Erythroblast (primary cell): Measurements from ENCODE around the gene PBXIP1.
"Not testable (repeated sequence)": the region's sequence is repeated elsewhere in the genome, so short reads cannot be mapped to it uniquely, and the experiment has no call there.

Experiments used
- DNase-seq, 2 experiments: peaks; one replicate each; lab custom pipeline; 2025; lab: John Stamatoyannopoulos, UW
- GATA1 ChIP-seq: IDR thresholded peaks from 2 replicates; pipeline ENCODE4 v1.6.1; 2011; ENCODE audit warnings: low read depth, mild to moderate bottlenecking, control low read depth, low read length, moderate library complexity
- POLR2A ChIP-seq: IDR thresholded peaks from 2 replicates; pipeline ENCODE4 v1.6.1; 2011; ENCODE audit warnings: mild to moderate bottlenecking, low read length

Gene PBXIP1

DNA sequence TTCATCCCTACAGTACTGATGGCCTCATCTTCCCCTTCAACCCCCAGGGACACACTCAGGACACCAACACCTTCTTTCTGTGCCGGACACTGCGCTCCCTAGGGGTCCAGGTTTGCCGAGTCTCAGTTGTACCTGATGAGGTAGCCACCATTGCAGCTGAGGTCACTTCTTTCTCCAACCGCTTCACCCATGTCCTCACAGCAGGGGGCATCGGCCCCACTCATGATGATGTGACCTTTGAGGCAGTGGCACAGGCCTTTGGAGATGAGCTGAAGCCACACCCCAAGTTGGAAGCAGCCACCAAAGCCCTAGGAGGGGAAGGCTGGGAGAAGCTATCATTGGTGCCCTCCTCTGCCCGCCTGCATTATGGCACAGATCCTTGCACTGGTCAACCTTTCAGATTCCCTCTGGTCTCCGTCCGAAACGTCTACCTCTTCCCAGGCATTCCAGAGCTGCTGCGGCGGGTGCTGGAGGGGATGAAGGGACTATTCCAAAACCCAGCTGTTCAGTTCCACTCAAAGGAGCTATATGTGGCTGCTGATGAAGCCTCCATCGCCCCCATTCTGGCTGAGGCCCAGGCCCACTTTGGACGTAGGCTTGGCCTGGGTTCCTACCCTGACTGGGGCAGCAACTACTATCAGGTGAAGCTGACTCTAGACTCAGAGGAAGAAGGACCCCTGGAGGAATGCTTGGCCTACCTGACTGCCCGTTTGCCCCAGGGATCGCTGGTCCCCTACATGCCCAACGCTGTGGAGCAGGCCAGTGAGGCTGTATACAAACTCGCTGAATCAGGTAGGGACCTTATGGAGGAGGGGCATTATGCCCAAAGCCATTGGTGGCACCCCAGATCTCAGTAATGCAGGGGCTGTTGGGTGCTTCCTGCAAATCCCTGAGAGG lies 32.4 kb upstream of the PBXIP1 start:
- peak; percentile 43 to 57 for DNase-seq
- TF ChIP-seq POLR2A (no peak), GATA1 (no peak)

DNA sequence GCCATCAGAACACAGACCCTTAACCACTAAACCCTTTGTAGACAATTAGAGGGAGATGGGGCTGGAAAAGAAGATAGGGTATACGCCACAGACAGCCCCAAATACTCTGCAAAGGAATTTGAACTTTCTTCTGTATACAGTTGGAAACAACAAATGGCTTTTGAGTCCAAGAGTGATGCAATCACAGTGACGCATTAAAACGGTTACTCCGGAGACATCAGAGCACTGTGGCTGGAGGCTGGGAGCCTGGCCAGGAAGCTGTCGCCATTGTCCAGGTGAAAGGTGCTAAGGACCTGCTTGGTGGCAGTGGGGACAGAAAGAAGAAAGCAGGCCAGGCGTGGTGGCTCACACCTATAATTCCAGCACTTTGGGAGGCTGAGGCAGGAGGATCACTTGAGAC lies 31.4 kb upstream of the PBXIP1 start:
- no peak for DNase-seq
- TF ChIP-seq POLR2A (no peak), GATA1 (no peak)

DNA sequence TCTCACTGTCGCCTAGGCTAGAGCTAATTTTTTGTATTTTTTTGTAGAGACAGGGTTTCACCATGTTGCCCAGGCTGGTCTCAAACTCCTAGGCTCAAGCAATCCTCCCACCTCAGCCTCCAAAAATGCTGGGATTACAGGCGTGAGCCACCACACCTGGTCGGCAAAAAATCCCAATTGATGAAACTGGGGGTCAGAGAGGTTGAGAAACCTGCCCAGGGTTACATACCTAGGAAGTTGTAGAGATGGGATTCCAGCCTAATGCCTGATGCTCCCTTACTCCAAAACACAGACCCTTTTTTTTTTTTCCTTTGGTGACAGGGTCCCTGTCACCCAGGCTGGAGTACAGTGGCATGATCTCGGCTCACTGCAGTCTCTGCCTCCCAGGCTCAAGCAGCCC lies 30.8 kb upstream of the PBXIP1 start:
- DNase-seq, result not testable (repeated sequence)

DNA sequence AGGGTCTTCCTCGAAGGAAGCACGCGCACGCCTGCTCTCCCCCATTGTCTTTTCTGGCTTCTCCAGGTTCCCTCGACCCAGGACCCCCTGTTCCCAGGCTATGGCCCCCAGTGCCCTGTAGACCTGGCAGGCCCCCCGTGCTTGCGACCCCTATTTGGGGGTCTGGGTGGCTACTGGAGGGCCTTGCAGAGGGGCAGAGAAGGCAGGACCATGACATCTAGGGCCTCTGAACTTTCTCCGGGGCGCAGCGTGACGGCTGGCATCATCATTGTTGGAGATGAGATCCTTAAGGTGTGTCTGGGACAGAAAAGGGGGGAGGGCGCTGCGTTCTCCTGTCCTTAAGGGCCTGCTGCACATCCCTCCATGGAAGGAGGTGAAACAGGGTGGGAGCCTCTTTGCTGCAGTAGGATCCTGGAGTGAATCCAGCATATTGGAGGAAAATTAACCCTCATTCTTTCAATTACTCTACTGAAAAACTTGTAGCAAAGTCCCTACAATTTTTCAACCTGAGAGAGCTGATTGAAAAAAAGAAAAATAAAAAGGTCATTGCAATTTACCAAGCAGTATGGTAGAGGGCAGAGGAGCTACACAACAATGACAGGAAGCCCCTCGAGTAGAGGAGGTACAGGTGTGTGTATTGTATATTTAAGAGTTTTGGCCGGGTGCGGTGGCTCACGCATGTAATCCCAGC lies 28.0 kb upstream of the PBXIP1 start:
- no peak for DNase-seq
- TF ChIP-seq GATA1, result no peak
- no peak for TF ChIP-seq POLR2A

DNA sequence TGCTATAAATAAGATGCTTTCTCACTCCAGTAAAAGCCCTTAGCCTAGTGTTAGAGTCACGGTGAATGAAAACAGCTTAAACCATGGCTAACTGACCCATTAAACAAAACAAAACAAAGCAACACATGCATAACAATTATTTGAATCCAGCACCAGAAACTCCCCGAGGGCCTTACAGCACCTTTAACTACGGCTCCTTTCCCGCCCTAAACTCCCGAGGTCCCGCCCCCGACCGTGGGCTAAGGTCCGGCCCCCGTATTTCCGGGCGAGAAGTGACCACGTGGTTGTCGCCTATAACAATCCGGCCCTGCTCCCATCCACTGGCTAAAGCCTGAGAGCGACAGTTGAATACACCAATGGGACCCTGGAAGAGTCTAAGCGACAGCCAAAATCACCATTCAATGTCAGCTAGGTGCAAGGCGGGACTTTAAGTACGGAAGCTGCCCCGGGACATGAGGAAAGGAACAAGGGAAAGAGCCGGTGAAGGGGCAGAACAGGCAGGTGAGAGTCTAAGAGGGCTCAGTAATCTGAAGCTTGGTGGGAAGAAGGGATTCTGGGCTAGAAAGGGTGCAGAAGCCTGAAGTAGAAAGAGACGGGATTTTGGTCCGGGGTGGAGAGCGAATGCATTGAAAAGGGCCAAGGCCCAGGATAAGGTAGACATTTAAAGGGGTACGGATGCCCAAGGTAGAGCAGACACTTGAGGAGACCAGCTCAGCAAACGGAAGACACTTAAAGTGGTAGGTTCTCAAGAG lies 27.2 kb upstream of the PBXIP1 start, which contains the start of gene FLAD1:
FLAD1 (plus strand) TSS at position 448 of the 752 bp plus-strand sequence. CDS start 351 bp downstream, outside the sequence.
- DNase-seq, result peak; percentile 99
- TF ChIP-seq POLR2A (peak; percentile 67), GATA1 (no peak)

DNA sequence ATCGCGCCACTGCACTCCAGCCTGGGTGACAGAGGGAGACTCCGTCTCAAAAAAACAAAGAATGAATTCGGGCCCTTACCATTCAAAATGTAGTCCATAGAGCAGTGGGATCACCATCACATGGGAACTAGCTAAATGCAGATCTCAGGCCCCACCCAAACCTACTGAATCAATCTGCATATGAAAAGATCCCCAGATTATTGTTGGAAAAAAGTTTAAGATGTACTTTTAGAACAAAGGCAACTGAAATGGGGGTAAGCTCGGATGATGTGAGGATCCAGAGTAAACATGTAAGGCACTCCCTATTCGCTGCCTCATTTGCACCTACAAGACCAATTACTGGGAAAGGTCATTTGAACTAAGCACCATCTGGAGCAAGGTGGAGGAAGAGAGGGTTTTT lies 26.4 kb upstream of the PBXIP1 start:
- no peak for DNase-seq
- no peak for TF ChIP-seq POLR2A

DNA sequence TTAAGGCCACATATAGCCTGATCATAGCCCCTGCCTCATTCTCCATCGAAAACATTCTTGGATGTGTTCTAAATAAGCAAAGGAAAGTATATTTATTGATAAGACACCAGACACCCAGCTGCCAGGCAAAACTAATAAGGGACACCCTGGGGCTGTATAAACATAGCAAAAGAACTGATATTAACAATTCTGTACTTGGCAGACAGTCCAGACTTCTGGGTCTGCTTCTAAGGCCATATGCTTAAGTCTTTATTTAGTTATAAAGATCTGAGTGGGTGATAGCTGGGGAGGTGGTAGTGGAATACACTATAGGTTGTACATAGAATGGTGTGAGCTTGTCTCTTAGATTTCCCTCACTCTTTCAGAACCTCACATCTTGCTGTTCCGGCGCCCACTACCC lies 22.5 kb upstream of the PBXIP1 start:
- DNase-seq, result no peak
- TF ChIP-seq POLR2A, result no peak
- no peak for TF ChIP-seq GATA1

DNA sequence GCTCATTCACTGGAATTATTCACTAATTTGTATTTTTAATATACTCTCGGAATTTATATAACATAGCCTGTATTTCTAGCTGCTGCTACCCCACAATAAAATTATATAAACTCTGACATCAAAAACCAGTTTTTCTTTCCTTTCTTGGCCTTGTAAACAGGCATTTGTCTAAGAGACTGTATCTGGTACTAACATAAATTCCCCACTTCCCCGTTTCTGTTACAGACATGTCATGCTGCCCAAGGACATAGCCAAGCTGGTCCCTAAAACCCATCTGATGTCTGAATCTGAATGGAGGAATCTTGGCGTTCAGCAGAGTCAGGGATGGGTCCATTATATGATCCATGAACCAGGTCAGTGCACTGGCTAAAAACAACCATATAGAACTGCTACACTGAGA lies 21.9 kb upstream of the PBXIP1 start:
- DNase-seq, result not testable (repeated sequence)

DNA sequence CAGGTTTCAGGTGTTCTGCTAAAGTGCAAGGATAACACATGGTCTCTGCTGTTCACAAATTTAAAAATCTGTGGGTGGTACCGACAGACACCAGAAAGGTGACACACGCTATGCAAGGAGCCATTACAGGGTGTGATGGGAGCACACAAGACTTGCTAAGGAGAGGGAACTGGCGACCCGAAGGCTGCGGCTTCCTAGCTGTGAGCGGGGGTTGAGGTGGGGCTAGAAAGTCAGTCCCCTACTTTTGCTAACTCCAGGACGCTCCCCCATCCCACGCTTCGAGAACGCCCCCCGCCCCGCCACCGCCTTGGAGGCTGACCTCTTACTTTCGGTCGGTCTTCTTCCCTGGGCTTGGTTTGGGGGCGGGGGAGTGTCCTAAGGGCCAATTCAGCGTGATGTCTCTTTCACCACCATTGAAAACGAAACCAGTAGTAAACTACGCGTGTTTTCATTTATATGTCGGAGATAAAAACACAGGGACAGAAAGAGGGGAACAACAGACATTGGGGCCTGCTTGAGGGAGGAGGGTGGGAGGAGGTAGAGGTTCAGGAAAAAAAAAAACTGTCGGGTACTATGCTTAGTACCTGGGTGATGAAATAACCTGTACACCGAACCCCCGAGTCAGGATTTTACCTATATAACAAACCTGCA lies 19.6 kb upstream of the PBXIP1 start:
- TF ChIP-seq GATA1 (no peak), POLR2A (no peak)
- peak; percentile 73 to 83 for DNase-seq

DNA sequence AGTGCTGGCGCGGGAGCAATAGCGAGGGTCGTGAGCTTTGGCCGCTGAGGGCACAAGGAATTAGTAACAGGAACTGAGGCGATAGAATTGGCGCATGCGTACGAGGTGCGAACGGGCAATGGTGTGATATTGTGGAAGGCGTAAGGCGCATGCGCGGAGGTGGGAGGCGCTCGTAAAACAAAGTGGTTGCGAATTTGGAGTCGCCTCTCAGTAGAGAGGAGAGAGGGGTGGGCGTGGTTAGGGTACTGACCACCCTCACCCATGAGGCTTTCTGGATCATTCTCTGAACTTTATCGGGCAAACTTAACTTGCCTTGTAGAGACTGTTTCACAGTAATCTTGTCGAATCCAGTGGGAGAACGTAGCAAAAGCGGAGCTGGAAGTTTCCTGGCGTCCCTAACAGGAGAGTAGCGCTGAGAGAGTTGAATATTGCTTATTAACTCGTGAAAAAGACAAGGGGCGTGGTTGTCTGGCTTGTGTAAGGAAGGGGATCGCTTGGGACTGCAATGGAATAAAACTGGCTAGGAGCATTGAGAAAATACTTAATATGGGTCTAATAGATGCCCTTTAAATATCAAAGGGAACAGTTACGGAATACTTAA lies 19.0 kb upstream of the PBXIP1 start:
- peak; percentile 91 for TF ChIP-seq POLR2A
- no peak for TF ChIP-seq GATA1
- peak; percentile 97 to 99 for DNase-seq

DNA sequence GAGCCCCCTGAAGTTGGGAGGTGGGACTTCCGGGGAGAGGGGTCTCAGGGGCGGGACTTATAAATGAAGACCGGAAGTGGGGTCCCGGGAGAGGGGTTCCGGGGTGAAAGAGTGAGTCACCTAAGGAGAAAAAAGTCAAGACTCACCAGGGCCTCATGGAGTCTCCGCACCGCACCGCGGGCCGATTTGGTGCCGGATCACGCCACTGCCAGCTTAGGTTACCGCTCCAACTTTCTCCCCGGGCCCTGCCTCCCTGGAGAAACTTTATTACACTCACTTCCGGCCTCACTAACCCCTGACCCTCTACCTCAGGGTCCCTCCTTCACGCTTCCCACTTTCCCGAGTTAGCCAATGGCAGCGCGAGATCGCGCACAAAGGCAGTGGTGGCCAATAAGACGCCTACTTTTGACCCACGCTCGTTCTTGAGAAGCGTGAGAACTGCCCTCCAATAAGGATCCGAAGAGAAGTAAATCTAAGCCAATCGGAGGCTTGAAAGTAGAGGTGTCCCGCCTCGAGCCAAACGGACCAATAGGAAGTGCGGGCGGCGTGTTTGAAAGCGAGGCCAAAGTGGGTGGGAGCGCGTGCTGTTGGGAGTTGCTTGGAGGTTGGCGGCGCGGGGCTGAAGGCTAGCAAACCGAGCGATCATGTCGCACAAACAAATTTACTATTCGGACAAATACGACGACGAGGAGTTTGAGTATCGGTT lies 18.4 kb upstream of the PBXIP1 start, which contains the start of gene CKS1B:
CKS1B (plus strand) TSS at position 580 of the 706 bp plus-strand sequence; CDS start at position 645, 65 bp downstream.
- peak; percentile 99 to 100 for DNase-seq
- no peak for TF ChIP-seq GATA1
- TF ChIP-seq POLR2A, result peak; percentile 97

DNA sequence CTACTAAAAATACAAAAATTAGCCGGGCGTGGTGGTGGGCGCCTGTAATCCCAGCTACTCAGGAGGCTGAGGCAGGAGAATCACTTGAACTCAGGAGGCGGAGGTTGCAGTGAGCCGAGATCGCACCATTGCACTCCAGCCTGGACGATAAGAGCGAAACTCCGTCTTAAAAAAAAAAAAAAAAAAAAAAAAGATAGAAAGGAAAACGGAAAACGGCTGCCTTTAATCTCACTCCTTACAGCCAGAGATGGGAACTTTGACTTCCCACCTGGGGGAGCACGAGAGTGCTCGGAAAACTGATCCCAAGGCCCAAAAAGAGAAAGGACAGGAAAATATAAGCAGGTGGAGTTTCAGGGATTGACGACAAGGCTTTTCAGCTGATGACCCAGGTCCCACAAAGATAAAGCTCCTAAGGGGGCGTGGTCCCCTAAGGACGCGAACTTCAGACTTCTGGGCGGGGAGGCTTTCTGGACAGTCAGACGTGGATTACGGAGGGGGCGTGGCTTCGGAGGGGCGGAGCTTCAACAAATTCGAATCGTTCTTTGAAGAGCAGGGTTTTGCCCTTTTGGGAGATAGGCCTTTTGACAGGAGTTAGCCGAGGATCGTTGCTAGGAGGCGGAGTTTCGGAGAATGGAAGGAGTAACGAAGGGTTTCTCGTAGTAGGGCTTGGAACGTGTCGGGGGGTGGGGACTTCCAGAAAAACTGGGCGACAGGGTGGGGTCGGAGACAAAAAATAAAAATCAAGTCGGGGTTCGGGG lies 17.6 kb upstream of the PBXIP1 start:
- TF ChIP-seq GATA1 (no peak), POLR2A (no peak)
- DNase-seq, result peak; percentile 100
